IPS-15b (cell line): ENCODE measurements around the gene SHOX.
"Not testable (repeated sequence)": the region's sequence is repeated elsewhere in the genome, so short reads cannot be mapped to it uniquely, and the experiment has no call there.

Source experiments
- H3K27me3 ChIP-seq: one replicate; pipeline ENCODE4 v1.6.1; 2013; ENCODE audit warnings: low read length; ENCODE audit not compliant: control insufficient read depth, insufficient read depth
- H3K36me3 ChIP-seq: one replicate; pipeline ENCODE4 v1.6.1; 2013; ENCODE audit warnings: low read length; ENCODE audit not compliant: control insufficient read depth, insufficient read depth
- H3K4me1 ChIP-seq: one replicate; pipeline ENCODE4 v1.6.1; 2013; ENCODE audit warnings: mild to moderate bottlenecking, low read length; ENCODE audit not compliant: control insufficient read depth, insufficient read depth
- H3K4me3 ChIP-seq: one replicate; pipeline ENCODE4 v1.5.1; 2013; ENCODE audit warnings: low read depth, low read length
- H3K9ac ChIP-seq: one replicate; pipeline ENCODE4 v1.6.1; 2013; ENCODE audit warnings: low read depth, mild to moderate bottlenecking, low read length
- H3K9me3 ChIP-seq: one replicate; pipeline ENCODE4 v1.6.1; 2013; ENCODE audit warnings: mild to moderate bottlenecking, low read length; ENCODE audit not compliant: control insufficient read depth, insufficient read depth

Gene SHOX

DNA sequence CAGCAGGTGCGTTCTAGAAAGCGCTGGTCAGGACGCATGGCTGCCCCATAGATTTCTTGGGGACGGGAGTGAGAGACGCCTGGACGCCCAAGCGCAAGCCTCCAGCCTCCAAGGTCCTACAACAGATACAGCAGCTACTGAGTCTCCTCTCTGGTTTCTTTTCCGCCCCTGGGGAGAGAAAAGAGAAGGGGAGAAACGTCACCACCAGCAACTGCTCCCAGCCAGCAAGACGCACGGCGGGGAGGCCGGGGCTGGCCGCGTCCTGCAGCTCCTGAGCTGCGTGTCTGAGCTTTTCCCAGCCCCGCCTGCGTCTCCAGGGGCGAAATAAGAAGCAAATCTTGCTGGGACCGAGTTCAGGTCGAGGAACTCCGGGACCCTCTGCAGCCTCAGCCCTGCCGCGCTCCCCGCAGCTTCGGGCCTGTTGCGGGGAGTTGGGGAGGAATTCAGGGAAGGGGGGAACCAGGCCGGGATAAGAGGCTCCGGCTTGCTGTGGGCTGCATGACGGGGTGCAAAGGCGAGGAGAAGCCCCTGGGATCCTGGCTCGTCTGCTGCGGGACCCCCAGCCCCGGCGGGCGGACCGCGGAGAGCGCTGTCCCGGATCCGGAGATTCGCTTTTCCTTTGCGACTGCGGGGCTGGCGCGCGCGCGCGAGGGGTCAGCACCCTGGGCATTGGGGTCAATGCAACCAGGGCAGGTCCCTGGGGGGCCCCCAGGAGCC is 6.8 kb upstream of the SHOX start:
- no peaks in the 10 kb centered on the region for H3K9me3 ChIP-seq
- H3K9ac ChIP-seq: no peak overlapping the region
- peaks cover 92% of the 10 kb centered on the region for H3K27me3 ChIP-seq
- H3K4me3 ChIP-seq: peak overlapping the region; percentile 26
- H3K36me3 ChIP-seq: no peaks in the 10 kb centered on the region
- H3K4me1 ChIP-seq: peaks cover 9% of the 10 kb centered on the region

DNA sequence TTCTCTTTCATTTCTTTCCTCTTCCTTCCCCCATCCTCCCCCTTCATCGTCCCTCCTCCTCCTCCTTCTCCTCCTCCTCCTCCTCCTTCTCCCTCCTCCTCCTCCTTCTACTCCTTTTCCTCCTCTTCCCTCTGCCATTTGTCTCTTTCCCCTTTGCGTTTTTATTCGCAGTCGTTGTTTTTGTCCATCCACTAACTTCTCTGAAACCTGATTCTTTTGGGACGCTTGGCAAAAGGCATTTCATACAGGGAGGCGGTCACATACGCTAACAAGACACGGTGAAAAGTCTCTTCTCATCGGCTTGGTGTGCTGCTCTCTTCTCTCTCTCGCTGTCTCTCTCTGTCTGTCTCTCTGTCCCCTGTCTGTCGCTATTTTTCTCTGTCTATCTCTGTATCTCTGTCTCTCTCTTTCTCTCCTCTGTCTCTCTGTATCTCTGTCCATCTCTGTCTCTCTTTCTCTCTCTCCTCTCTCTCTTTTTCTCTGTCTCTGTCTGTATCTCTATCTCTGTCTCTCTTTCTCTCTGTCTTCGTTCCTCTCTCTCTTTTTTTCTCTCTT is 5.4 kb upstream of the SHOX start:
- Histone ChIP-seq H3K9me3 (no peaks in the 10 kb centered on the region), H3K4me3 (no peak overlapping the region), H3K27me3 (peaks cover 95% of the 10 kb centered on the region)

DNA sequence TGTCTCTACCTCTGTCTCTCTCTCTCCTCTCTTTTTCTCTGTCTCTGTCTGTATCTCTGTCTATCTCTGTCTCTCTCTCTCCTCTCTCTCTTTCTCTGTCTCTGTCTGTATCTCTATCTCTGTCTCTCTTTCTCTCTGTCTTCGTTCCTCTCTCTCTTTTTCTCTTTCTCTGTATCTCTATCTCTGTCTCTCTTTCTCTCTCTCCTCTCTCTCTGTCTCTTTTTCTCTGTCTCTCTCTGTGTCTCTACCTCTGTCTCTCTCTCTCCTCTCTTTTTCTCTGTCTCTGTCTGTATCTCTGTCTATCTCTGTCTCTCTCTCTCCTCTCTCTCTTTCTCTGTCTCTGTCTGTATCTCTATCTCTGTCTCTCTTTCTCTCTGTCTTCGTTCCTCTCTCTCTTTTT is 4.5 kb upstream of the SHOX start:
- H3K4me3 ChIP-seq, H3K4me1 ChIP-seq, H3K36me3 ChIP-seq, H3K9me3 ChIP-seq, H3K9ac ChIP-seq: not testable (repeated sequence)
- peaks cover 95% of the 10 kb centered on the region for H3K27me3 ChIP-seq

More for the DNA sequence above, 5.4 kb upstream of the SHOX start:
- no peaks in the 10 kb centered on the region for H3K36me3 ChIP-seq
- peaks cover 9% of the 10 kb centered on the region for H3K4me1 ChIP-seq
- no peak overlapping the region for H3K9ac ChIP-seq

DNA sequence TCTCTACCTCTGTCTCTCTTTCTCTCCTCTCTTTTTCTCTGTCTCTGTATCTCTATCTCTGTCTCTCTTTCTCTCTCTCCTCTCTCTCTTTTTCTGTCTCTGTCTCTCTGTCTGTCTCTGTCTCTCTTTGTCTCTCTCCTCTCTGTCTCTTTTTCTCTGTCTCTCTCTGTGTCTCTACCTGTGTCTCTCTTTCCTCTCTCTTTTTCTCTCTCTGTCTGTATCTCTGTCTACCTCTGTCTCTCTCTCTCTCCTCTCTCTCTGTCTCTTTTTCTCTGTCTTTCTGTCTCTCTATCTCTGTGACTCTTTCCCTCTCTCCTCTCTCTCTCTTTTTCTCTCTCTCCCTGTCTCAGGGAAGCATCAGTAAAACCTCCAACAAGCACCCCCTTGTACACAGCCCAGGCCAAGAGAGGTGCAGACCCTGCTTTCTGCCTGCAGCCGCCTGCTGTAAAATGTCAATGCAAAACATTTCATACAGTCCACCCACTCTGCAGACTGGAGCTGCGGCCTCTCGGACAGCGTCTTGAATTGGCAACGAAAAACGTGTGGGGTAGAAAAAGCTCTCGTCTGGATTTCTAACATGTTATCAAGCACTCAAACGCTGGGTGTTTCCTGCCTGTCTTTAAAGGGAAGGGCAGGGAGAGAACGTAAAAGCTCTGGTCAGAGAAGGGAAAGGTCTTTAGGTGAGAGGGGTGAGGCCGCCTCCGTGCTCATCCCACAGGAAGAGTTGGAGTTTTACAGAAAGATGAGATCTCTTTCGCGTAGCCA is 3.7 kb upstream of the SHOX start:
- H3K36me3 ChIP-seq: no peaks in the 10 kb centered on the region
- peaks cover 95% of the 10 kb centered on the region for H3K27me3 ChIP-seq
- peak overlapping the region; percentile 35 for H3K4me3 ChIP-seq
- no peak overlapping the region for H3K9ac ChIP-seq
- H3K4me1 ChIP-seq: peaks cover 5% of the 10 kb centered on the region
- no peaks in the 10 kb centered on the region for H3K9me3 ChIP-seq

DNA sequence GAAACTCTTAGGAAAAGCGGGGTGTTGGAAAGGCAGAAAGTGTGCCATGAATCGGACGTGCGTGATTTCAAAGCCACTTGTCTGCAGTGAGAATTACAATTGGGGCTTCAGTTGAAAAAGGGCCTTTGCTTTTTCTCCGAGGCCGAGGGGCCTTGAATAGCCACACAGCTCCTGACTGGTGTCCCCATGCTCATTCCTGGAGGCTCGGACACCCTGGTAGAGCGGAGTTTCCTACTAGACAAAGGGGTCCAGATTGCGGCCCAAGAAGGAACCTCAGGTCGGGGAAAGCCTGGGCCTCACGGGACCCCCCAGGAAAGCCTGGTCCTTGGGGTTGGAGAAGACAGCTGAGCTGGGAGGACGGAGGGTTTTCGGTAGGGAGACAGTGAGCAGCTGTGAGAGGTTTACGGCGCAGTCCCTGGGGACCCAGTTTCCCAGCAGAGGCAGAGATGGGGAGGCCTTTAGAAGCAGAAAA is 3.0 kb upstream of the SHOX start:
- peak overlapping the region; percentile 35 for H3K4me3 ChIP-seq
- peaks cover 95% of the 10 kb centered on the region for H3K27me3 ChIP-seq
- H3K36me3 ChIP-seq: no peaks in the 10 kb centered on the region

DNA sequence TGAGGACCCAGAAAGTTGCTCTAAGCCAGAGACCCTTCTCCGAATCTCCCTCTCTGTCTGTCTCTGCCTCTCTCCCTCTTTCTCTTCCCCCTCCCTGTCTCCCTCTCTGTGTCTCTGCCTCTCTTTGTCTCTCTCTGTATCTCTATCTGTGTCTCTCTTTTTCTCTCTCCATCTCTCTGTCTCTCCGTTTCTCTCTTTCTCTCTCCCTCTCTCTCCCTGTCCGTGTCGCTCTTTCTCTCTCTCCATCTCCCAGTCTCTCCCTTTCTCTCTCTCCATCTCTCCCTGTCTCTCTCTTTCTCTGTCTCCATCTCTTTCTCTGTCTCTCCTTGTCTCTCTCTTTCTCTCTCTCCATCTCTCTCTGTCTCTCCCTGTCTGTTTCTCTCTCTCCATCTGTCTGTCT is 2.6 kb upstream of the SHOX start:
- peaks cover 5% of the 10 kb centered on the region for H3K4me1 ChIP-seq
- H3K9me3 ChIP-seq: no peaks in the 10 kb centered on the region
- no peaks in the 10 kb centered on the region for H3K36me3 ChIP-seq
- H3K27me3 ChIP-seq: peaks cover 95% of the 10 kb centered on the region
- peak overlapping the region; percentile 35 for H3K4me3 ChIP-seq
- no peak overlapping the region for H3K9ac ChIP-seq

More for the DNA sequence above, 3.0 kb upstream of the SHOX start:
- Histone ChIP-seq H3K9me3 (no peaks in the 10 kb centered on the region), H3K9ac (no peak overlapping the region), H3K4me1 (peaks cover 5% of the 10 kb centered on the region)

DNA sequence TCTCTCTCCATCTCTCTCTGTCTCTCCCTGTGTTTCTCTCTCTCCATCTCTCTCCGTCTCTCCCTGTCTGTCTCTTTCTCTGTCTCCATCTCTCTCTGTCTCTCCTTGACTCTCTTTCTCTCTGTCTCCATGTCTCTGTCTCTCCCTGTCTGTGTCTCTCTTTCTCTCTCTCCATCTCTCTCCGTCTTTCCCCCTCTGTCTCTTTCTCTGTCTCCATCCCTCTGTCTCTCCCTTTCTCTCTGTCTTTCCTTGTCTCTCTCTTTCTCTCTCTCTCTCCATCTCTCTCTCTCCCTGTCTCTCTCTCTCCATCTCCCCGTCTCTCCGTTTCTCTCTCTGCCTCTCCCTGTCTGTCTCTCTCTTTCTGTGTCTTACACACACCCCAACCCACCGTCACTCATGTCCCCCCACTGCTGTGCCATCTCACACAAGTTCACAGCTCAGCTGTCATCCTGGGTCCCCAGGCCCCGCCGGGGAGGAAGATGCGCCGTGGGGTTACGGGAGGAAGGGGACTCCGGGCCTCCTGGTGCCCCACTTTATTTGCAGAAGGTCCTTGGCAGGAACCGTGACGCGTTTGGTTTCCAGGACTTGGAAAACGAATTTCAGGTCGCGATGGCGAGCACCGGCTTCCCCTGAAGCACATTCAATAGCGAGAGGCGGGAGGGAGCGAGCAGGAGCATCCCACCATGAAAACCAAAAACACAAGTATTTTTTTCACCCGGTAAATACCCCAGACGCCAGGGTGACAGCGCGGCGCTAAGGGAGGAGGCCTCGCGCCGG is 1.2 kb upstream of the SHOX start:
- Histone ChIP-seq H3K27me3 (peaks cover 95% of the 10 kb centered on the region), H3K4me1 (peaks cover 3% of the 10 kb centered on the region), H3K36me3 (no peaks in the 10 kb centered on the region), H3K9me3 (no peaks in the 10 kb centered on the region), H3K9ac (no peak overlapping the region), H3K4me3 (no peak overlapping the region)

DNA sequence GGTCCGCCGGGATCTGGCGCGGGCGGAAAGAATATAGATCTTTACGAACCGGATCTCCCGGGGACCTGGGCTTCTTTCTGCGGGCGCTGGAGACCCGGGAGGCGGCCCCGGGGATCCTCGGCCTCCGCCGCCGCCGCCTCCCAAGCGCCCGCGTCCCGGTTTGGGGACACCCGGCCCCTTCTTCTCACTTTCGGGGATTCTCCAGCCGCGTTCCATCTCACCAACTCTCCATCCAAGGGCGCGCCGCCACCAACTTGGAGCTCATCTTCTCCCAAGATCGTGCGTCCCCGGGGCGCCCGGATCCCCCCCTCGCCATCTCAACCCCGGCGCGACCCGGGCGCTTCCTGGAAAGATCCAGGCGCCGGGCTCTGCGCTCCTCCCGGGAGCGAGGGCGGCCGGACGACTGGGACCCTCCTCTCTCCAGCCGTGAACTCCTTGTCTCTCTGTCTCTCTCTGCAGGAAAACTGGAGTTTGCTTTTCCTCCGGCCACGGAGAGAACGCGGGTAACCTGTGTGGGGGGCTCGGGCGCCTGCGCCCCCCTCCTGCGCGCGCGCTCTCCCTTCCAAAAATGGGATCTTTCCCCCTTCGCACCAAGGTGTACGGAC is 482 bp upstream of the SHOX start:
- Histone ChIP-seq H3K4me1 (peaks cover 3% of the 10 kb centered on the region), H3K9me3 (no peaks in the 10 kb centered on the region), H3K27me3 (peaks cover 95% of the 10 kb centered on the region), H3K4me3 (peak overlapping the region; percentile 43), H3K9ac (no peak overlapping the region), H3K36me3 (no peaks in the 10 kb centered on the region)

DNA sequence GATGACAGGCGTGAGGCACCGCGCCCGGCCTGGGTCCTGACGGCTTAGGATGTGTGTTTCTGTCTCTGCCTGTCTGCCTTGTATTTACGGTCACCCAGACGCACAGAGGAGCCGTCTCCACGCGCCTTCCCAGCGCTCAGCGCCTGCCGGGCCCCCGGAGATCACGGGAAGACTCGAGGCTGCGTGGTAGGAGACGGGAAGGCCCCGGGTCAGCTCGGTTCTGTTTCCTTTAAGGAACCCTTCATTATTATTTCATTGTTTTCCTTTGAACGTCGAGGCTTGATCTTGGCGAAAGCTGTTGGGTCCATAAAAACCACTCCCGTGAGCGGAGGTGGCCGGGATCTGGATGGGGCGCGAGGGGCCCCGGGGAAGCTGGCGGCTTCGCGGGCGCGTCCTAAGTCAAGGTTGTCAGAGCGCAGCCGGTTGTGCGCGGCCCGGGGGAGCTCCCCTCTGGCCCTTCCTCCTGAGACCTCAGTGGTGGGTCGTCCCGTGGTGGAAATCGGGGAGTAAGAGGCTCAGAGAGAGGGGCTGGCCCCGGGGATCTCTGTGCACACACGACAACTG is 1.3 kb downstream of the SHOX start:
- Histone ChIP-seq H3K9me3 (no peaks in the 10 kb centered on the region), H3K4me1 (peaks cover 3% of the 10 kb centered on the region), H3K4me3 (peak overlapping the region; percentile 18), H3K9ac (no peak overlapping the region), H3K27me3 (peaks cover 94% of the 10 kb centered on the region), H3K36me3 (no peaks in the 10 kb centered on the region)

DNA sequence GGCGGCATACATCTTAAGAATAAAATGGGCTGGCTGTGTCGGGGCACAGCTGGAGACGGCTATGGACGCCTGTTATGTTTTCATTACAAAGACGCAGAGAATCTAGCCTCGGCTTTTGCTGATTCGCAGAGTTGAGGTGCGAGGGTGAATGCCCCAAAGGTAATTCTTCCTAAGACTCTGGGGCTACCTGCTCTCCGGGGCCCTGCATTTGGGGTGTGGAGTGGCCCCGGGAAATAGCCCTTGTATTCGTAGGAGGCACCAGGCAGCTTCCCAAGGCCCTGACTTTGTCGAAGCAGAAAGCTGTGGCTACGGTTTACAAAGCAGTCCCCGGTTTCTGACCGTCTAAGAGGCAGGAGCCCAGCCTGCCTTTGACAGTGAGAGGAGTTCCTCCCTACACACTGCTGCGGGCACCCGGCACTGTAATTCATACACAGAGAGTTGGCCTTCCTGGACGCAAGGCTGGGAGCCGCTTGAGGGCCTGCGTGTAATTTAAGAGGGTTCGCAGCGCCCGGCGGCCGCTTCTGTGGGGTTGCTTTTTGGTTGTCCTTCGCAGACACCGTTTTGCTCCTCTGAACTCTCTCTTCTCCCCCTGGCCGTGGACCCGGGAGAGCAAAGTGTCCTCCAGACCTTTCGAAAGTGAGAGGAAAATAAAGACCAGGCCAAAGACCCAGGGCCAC is 1.9 kb downstream of the SHOX start:
- no peak overlapping the region for H3K9ac ChIP-seq
- peaks cover 94% of the 10 kb centered on the region for H3K27me3 ChIP-seq
- no peaks in the 10 kb centered on the region for H3K9me3 ChIP-seq
- H3K4me3 ChIP-seq: peak overlapping the region; percentile 30
- H3K4me1 ChIP-seq: peaks cover 3% of the 10 kb centered on the region
- no peaks in the 10 kb centered on the region for H3K36me3 ChIP-seq
